ENCODE results near the gene GAL3ST2.
"Not testable (repeated sequence)": the region's sequence is repeated elsewhere in the genome, so short reads cannot be mapped to it uniquely, and the experiment has no call there.

Gene GAL3ST2

DNA sequence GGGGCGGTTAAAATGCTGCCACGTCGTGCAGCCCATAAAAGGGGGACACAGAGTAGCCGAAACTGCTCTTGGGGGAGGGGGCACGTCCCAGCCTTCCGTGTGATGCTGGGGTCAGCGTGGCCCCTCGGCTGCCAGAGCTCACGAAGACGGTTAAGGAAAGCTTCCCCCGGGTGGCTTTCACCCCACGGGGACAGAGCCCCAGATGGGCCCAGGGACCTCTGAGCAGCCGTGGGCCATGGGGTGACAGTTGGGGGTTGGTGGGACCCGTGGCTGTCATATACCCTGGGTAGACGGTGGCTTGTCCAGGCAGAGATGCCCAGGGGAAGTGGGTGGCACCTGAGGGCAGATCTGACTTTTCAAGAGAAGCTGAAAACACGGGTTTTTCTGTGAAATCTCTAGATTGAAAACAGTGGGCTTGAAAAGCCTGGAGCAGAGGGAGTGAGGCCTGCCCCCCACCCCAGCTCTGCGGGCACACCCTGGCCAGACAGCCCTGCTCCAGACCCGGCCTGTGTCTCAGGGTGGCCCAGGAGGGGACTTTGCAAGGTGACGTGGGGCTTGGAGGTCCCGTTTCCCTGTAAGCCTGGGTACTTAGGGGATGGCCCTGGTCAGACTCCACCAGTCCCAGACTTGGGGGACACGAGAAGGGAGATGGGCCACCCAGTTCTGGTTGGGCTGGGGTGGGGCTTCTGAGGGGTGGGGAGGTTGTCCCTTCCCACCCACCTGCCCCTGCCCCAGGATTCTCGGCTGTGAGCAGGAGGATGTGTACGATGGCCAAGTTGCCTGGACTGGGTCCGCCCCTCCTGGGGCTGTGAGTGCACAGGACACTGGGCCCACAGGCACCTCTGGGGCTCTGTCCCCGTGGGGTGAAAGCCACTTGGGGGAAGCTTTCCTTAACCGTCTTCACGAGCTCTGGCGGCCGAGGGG lies 33.0 kb downstream of the GAL3ST2 start:
- no peak for DNase-seq (ENCODE audit: low read depth)

- no peak for DNase-seq (ENCODE audit: low read depth)
Observed at GRCh38 chr2:241810307-241811200, 33.9 kb downstream of the GAL3ST2 start.

DNA sequence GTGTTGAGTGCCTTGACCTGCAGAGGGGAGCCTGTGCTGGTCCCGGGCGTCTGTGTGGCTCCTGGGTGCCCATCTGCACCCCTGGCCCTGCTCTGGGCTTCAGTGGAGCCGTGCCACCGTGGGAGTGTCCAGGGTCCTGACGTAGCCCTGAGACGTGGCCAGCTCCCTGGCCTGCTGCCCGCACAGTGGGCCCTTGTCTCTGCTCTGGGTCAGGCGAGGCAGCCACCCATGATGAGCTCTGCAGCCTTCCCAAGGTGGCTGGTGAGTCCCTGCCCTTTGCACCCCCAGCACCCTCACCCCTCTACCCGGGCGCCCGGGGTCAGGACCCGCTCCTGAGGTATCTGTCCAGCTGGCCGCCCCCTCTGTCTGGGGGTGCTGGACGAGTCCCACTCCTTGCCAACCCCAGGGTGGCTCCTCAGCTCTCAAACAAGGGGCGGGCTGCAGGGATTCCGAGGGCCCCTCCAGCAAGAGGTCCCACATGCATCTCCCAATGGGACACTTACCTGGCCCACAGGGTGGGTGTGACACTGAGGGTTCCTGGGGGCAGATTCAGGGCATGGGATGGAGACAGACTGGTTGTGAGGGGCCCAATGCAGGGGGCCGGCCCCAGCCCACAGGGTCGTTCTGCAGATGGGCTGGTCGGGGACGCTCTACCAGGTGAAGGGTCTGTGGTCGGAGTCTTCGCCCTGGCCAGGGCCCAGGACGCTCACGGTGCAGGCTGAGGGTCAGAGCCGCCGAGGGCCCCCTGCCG lies 34.8 kb downstream of the GAL3ST2 start:
- DNase-seq (ENCODE audit: low read depth): no peak

DNA sequence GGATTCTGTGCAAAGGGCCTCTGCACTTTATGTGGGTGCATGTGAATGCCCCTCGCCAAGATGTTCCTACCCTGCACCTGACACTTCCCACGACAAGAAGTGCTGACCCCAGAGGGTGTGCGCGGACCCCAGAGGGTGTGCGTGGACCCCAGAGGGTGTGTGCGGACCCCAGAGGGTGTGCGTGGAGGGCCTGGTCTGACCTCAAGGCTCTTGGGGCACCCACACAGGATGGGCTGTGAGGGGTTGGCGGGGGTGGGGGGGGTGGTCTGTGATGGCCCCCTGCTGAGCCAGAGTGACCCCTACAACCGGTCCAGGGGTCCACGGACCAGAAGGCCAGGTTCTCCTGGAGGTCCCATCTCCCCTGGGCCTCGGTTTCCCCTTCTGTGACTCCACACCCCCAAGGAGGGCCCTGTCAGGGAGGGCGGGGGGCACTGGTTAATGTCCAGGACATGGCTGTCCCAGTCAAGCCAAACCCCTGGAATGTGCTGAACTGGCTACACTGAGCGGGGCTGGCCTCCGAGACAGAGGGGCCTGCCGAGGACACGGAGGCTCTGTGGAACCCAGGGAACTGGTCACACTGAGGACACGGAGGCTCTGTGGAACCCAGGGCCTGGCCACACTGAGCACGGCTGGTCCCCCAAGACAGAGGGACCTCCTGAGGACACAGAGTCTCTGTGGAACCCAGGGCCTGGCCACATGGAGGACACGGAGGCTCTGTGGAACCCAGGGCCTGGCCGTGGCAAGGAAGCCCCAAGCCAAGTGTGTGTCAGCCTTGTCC lies 35.5 kb downstream of the GAL3ST2 start:
- DNase-seq (ENCODE audit: low read depth): no peak

- DNase-seq (ENCODE audit: low read depth): no peak
Observed at GRCh38 chr2:241812730-241813643, 36.4 kb downstream of the GAL3ST2 start.

GRCh38 chr2:241813644-241814392 lies 37.2 kb downstream of the GAL3ST2 start:
- no peak for DNase-seq (ENCODE audit: low read depth)

DNA sequence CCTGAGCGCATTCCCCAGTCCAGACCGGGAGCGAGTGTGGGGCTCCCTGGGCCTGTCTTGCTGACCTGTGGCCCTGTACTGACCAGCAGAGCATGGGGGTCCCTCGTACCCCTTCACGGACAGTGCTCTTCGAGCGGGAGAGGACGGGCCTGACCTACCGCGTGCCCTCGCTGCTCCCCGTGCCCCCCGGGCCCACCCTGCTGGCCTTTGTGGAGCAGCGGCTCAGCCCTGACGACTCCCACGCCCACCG lies 37.7 kb downstream of the GAL3ST2 start:
- no peak for DNase-seq (ENCODE audit: low read depth)

GRCh38 chr2:241814643-241815476 lies 38.2 kb downstream of the GAL3ST2 start:
- no peak for DNase-seq (ENCODE audit: low read depth)

- no peak for DNase-seq (ENCODE audit: low read depth)
Observed at GRCh38 chr2:241815477-241816430, 39.1 kb downstream of the GAL3ST2 start.

DNA sequence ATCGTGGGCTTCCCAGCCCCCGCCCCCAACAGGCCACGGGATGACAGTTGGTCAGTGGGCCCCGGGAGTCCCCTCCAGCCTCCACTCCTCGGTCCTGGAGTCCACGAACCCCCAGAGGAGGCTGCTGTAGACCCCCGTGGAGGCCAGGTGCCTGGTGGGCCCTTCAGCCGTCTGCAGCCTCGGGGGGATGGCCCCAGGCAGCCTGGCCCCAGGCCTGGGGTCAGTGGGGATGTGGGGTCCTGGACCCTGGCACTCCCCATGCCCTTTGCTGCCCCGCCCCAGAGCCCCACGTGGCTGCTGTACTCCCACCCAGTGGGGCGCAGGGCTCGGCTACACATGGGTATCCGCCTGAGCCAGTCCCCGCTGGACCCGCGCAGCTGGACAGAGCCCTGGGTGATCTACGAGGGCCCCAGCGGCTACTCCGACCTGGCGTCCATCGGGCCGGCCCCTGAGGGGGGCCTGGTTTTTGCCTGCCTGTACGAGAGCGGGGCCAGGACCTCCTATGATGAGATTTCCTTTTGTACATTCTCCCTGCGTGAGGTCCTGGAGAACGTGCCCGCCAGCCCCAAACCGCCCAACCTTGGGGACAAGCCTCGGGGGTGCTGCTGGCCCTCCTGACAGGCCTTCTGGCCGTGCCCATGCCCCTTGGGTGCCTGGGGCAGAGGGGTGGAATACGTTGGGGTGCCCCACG lies 40.0 kb downstream of the GAL3ST2 start:
- DNase-seq (ENCODE audit: low read depth): no peak

DNA sequence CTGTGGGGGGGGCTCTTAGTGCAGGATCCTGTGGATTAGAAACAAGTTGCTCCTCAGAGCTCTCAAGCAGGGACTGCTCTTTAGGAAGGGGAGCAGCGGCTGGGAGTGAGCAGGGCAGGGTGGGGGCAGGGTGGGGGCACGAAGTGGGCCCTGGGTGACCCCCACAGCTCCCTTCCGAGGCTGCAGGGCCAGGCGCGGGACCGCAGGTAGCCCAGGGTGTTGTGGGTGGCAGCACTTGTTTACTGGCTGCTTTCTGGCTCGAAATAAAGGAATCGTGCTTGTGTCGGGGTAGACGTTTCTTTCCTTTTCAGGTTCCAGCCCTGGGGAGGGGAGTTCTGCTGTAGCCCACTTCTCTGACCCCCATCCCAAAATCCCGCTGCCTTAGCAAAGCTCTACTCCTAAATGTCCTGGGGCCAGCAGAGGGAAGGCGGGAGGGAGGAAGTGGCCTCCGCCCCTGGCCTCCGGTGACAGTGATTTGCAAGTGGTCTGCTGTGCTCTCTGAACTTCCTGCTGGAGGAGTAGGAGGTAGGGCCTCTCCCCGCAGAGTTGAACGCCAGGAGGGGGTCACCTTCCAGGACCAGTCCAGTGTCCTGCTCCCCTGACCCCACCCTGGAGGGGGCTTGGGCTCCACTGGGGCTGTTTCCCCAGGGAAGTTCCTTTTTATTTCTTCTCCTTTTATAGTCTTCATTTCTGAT lies 40.7 kb downstream of the GAL3ST2 start:
- no peak for DNase-seq (ENCODE audit: low read depth)

DNA sequence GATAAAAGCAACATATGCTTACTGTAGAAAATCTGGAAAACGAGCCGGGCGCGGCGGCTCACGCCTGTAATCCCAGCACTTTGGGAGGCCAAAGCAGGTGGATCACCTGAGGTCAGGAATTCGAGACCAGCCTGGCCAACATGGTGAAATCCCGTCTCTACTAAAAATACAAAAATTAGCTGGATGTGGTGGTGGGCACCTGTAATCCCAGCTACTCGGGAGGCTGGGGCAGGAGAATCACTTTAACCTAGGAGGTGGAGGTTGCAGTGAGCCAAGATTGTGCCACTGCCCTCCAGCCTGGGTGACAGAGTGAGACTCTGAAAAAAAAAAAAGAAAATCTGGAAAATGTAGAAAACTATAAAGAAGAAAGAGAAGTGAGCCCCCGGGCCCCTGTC lies 41.2 kb downstream of the GAL3ST2 start:
- DNase-seq (ENCODE audit: low read depth): not testable (repeated sequence)

- no peak for DNase-seq (ENCODE audit: low read depth)
Observed at GRCh38 chr2:241818229-241818942, 41.8 kb downstream of the GAL3ST2 start.

GRCh38 chr2:241818943-241819270 lies 42.3 kb downstream of the GAL3ST2 start:
- no peak for DNase-seq (ENCODE audit: low read depth)

- DNase-seq (ENCODE audit: low read depth): not testable (repeated sequence)
Observed at GRCh38 chr2:241819947-241820624, 43.5 kb downstream of the GAL3ST2 start.
